Endometrial microvascular endothelial cells (primary cell): ENCODE data around the gene PADI3. TPM values are rescaled to one million over a fixed set of nuclear protein-coding genes. Genes with fewer than 3 reads are reported as not detected.

Experiments
- in situ Hi-C: cut with HindIII; loops from 2 replicates; pipeline ENCODE4 v1.10.0; 2017; ENCODE audit warnings: low sequenced_read_pairs, low pct_unique_long_range_greater_than_20kb; ENCODE audit errors: inconsistent ontology term
- total RNA-seq: library from RNA; depleted of rRNA; stranded (reverse); fragments of >200 nt; gene quantifications from one replicate; pipeline ENCODE4 v1.2.3, GENCODE V29; 2015; ENCODE audit errors: inconsistent ontology term

Gene PADI3
- not detected for total RNA-seq

GRCh38 chr1:17248781-17249180, at the start of gene PADI3:
Gene PADI3, plus strand, starts transcription at chr1:17249098. Its CDS starts 40 bp downstream, at chr1:17249138.
- in situ Hi-C loops, result no loop called here

GRCh38 chr1:17199267-17200044, 49.4 kb upstream of the PADI3 start:
- in situ Hi-C loops, result no loop called here

GRCh38 chr1:17200246-17200645, 48.7 kb upstream of the PADI3 start:
- in situ Hi-C loops, result no loop called here

GRCh38 chr1:17200756-17201155, 48.1 kb upstream of the PADI3 start:
- in situ Hi-C loops, result no loop called here

GRCh38 chr1:17201201-17202021, 47.5 kb upstream of the PADI3 start:
- in situ Hi-C loops, result no loop called here

GRCh38 chr1:17204546-17205440, 44.1 kb upstream of the PADI3 start, which contains the start of gene PADI1:
Gene PADI1, plus strand, starts transcription at chr1:17205128. Its CDS starts 90 bp downstream, at chr1:17205218.
- in situ Hi-C loops, result no loop called here

- in situ Hi-C loops, result no loop called here
Measured at GRCh38 chr1:17205652-17206051, 43.2 kb upstream of the PADI3 start.

- in situ Hi-C loops, result no loop called here
Measured at GRCh38 chr1:17206196-17206595, 42.7 kb upstream of the PADI3 start.

- in situ Hi-C loops, result no loop called here
Measured at GRCh38 chr1:17207046-17207445, 41.9 kb upstream of the PADI3 start.

- in situ Hi-C loops, result no loop called here
Measured at GRCh38 chr1:17207540-17207939, 41.4 kb upstream of the PADI3 start.

GRCh38 chr1:17207966-17208418, 40.9 kb upstream of the PADI3 start:
- in situ Hi-C loops, result no loop called here

- in situ Hi-C loops, result no loop called here
Measured at GRCh38 chr1:17208546-17208945, 40.4 kb upstream of the PADI3 start.

- in situ Hi-C loops, result no loop called here
Measured at GRCh38 chr1:17209430-17209829, 39.5 kb upstream of the PADI3 start.

GRCh38 chr1:17210176-17210575, 38.7 kb upstream of the PADI3 start:
- in situ Hi-C loops, result no loop called here

- in situ Hi-C loops, result no loop called here
Measured at GRCh38 chr1:17211377-17211776, 37.5 kb upstream of the PADI3 start.

- in situ Hi-C loops, result no loop called here
Measured at GRCh38 chr1:17212009-17212408, 36.9 kb upstream of the PADI3 start.

GRCh38 chr1:17212487-17213121, 36.3 kb upstream of the PADI3 start:
- in situ Hi-C loops, result no loop called here

- in situ Hi-C loops, result no loop called here
Measured at GRCh38 chr1:17213148-17213781, 35.6 kb upstream of the PADI3 start.
